HuH-7 (cell line): ENCODE results near the gene C12orf75.
"Not testable (repeated sequence)": the region's sequence is repeated elsewhere in the genome, so short reads cannot be mapped to it uniquely, and the experiment has no call there.

Experiments used
- DNase-seq: peaks from one replicate; pipeline ENCODE4 v3.0.0; 2011; ENCODE audit warnings: low spot score

Gene C12orf75

DNA sequence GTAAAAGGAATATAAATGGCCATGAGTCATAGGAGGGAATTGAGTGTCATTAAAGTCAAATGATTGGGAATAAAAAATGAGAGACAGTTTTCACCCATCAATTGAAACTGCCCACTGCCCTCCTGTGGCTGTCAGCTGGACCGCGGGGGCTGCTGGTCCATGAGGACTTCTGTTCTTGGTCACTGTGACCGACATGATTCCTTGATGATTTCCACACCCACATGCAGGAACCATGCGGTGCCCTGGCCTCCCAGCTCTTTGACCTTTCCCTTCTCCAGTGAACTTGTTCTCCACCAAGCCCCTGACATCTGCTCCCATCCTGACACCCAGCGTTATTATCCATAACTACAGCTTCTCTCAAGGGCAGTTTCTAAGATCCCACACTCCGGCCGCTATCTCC lies 48.4 kb downstream of the C12orf75 start:
- DNase-seq = peak; percentile 27

DNA sequence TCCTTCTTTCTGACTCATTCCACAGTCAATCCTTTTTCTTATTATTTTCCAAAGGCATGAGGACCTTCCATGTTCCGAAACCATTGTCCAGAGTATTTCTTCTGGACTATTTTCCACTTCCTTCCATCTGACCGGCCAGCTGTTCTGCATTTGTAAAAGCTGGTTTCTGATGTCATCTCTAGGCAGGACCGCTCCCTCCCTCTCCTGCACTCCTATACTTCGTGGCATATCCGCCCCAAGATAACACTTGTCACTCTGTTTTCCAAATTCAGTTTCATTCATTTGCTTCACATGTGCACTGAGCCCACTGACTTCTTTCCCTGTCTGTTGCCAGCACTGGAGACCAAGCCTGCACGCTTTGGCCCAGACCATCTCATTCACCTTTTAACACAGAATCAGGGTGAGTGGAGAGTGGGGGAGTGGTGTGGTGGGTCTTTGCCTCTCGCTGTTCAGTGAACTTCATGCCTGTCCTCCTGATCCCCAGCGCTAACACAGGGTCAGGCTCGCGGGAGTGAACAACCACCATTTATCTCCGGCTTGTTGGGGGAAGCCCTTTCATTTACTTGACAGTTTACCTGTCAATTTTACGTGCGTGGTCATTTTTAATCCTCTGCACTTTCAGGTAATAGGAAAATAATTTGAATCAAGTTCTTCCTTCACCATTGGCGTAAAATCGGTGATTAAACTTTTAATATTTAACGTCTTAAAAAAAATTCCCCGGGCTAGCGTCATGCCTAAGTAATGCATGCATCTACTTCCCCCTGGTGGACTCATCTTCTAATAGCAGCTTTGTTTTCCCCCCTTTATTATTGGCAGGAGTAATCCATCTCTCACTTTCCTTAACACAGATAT lies 52.5 kb downstream of the C12orf75 start:
- peak; percentile 57 for DNase-seq

DNA sequence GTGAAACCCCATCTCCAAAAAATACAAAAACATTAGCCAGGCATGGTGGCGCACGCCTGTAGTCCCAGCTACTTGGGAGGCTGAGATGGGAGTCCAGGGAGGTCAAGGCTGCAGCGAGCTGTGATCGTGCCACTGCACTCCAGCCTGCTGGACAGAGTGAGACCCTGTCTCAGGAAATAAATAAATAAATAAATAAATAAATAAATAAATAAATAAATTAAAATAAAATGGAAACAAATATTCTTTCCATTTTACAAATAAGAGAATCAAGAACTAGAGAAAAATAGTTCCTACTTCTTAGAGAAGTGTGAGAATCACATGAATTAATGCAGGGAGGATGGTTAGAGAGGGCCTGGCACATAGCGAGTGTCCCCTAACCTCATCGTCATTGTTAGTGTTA lies 53.7 kb downstream of the C12orf75 start:
- DNase-seq = no peak

DNA sequence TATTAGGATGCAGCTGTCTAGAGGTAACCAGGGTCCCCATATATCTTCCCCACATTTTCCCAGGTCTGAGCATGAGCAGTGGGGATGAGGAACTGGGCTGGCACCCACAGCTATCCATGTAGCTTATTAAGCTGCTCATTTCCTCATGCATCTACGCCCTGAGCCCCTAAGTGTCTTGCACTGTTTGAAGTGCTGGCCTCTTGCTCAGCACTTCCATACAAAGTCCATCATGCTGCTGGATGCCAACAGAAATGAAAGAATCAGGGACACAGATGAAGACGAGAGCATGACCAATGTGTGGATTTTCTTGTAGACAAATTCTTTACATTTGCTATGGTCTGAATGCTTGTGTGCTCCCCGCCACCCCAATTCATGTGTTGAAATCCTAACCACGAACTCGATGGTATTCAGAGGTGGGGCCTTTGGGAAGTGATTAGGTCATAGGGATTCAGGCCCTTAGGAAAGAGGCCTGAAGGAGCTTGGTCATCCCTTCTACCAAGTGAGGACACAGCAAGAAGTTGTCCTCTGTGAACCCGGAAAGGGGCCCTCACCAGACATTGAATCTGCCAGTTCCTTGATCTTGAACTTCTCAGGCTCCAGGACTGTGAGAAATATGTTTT lies 54.5 kb downstream of the C12orf75 start:
- no peak for DNase-seq

DNA sequence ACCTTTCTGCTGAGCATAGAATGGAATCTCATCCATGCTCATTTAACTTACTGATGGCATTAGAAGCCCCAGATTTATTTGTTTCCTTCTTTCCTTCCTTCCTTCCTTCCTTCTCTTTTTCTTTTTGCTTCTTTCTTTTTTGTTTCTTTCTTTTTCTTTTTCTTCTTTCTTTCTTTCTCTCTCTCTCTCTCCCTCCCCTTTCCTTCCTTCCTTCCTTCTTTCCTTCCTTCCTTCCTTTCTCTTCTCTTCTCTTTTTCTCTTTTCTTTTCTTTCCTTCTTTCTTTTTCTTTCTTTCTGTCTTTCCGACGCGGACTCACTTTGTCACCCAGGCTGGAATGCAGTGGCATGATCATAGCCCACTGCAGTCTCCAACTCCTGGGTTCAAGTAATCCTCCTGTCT lies 55.9 kb downstream of the C12orf75 start:
- DNase-seq = no peak

DNA sequence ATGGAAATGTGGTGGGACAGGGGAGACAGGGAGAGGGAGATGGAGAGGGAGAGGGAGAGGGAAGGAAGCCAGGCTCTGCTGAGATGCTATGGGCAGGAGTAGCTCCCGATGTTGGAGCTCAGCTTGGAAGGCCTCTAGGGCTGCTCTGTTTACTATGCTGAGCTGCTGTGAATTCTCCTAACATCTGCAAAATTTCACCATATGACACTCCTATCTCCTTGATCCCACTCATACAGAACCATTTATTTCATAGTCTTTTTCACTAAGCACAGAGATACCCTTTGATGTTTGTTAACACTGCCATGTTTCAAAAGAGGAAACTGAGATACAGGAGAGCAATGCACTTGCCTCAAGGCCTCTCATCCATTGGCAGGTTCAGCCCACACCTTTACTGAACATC lies 60.7 kb downstream of the C12orf75 start:
- no peak for DNase-seq

DNA sequence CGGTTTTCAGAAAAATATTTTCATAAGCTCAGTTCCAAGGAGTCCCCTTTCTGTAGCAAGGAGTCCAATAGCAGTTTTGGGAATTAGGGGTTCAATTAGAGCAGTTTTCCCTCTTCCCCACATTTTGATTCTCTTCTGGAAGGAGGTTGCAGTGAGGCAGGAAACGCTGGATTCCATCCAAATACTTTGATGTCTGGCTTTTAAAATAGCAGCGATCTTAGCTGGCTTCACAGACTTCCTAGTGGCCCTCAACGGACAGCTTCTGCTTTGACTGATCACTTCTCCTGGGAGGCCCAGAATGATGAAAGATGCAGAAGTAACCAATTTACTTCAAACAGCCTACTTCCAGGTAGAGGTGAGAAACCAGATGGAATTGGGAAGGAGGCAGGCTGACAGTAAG lies 63.1 kb downstream of the C12orf75 start:
- no peak for DNase-seq

DNA sequence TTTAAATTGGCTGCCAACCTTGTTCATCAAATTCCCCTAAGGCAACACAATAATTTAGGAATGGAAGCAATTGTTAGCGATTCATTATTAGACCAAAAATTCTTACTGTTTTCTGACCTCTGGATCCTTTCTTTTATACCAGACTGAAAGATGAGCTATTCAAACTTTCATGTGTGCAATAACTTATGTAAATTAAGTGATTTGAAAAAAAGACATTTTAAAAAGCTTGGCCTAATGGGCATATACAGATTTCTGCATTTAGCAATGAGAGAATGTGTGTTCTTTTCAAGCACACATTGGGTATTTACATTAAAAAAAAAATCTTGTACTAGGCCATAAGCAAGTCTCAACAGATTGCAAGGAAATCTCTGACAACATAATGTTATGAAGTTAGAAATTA lies 65.5 kb downstream of the C12orf75 start:
- no peak for DNase-seq

DNA sequence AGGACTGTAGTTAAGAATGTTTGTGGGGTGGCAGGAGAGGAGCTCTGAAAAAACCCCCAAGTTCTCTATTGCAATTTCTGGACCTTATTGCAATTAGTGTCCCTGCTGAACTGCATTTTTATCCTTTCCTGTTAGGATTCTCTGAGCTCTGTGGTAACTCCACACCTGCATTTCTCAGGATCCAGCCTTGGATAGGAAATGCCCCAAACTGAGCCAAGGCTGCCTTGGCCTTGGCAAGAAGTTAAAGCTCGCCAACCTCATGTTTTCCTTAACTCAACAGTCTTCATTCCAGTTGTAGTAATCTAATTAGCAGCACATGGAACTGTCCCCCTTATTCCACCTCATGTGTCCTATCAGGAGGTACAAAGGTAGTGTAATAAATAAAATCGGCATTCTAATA lies 66.5 kb downstream of the C12orf75 start:
- DNase-seq = no peak

DNA sequence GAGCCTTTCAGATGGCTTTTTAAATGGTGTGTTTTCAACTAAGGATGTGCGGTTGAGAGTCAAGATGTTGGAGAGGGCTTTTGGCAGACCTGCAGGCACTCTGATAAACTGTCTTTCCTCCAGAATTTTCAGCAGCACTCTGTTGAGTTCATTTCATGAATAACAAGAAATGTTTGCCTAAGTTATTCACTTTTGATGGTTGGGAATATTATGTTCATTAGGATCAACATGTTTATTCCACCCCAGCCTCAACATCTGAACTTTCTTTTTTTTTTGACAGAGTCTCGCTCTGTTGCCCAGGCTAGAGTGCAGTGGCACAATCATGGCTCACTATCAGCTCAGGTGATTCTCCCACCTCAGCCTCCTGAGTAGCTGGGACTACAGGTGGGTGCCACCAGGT lies 68.4 kb downstream of the C12orf75 start:
- DNase-seq = no peak

DNA sequence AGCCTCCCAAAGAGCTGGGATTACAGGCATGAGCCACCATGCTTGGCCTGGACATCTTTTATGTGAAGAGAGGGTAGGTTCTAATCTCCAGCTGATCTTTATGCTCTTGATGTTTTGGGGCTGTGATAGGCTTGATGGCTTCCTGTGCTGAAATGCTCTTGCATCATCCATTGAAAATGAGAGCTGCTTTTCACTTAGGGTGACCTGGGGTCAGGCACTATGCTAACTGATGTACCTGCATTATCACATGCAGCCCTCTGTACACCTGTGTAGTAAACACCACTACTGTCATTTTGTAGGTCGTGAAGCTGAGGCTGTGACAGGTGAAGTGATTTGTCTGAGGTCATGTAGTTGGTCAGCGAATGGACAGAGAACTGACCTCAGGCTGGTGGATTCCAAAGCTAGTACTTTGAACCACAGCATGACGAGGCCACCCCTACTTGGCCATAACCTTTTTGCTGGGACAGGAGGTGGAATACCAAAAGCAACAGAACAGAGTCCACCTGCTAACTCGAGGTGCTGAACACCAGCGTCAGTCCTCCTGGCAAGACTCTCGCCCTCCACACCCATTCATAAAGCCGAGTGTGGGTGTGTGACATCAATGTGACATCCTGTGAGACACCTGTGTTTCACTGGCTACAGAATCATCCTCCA lies 69.1 kb downstream of the C12orf75 start:
- no peak for DNase-seq

DNA sequence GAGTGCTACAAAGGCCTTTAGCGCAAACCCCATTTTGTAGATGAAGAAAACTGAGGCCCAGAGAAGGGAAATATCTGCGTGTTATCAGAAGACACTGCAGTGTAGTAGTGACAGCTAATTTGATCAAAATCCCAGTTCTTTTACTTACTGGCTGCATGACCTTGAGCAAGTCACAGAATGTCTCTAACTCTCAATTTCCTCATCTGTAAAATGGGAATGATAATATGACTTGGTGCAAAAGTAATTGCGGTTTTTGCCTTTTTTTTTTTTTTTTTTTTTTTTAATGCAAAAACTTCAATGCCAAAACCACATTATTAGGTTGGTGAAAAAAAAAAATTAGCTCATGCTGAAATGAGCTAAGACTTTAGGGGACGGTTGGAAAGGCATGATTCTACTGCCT lies 69.7 kb downstream of the C12orf75 start:
- no peak for DNase-seq

DNA sequence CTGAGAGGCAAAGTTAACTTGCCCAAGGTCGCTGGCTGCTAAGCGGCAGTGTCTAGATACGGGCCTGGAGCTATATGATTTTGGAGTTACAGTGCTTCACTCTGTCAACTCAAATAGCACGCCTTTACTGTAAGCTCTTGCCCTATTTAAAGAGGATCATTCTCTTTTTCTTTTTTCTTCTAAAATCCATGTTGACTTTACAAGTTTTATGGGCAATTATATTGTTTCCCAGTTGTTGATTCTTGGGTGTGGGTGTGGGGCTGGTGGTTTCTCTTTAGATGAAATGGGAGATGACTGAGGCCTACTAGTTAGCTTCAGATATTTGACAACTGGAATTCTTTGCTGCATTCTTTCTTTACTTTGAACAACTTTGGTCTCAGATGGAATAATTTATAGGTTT lies 70.7 kb downstream of the C12orf75 start:
- DNase-seq = no peak

DNA sequence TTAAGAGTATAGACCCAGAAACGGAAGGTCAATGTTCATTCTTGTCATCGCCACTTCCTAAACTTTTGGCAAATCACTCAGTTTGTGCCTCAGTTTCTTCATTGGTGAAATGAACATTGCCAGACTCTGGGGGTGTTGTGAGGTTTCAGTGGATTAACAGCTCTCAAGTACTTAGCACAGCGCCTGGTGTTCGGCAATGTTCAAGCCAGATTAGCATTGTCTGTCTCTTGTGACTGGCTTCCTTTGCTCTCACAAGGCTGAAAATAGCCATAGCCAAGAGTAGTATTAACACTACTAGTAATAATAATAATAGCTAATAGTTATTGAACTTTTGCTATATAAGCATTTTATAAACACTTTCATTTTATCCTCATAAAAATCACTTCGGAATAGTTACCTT lies 71.9 kb downstream of the C12orf75 start:
- DNase-seq = no peak

DNA sequence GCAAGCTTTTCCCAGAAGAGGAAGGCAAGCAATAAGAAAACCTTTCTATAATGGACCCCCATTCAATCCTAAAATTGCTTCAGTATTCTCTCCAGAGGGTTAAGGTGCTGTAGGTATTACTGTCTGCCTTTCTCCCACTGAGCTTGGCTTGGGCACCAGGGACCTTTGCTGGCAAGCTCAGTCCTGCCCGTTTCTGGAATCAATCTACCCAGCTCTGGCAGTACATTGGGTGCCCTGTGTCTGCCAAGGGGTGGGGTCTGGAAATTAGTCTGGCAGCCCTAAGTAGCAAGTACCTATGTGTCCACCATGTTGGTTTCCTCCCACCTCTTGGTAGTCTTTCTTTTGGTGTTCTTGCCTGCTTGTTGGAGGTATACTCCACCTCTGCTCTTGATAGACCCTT lies 72.6 kb downstream of the C12orf75 start:
- DNase-seq = no peak

DNA sequence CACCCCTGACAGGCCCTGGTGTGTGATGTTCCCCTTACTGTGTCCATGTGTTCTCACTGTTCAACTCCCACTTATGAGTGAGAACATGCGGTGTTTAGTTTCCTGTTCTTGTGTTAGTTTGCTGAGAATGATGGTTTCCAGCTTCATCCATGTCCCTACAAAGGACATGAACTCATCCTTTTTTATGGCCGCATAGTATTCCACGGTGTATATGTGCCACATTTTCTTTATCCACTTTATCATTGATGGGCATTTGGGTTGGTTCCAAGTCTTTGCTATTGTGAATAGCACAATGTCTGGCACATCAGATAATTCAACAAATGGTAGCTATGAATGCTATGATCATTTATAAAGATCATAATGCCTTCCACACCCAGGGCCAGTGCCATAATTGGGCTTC lies 73.6 kb downstream of the C12orf75 start:
- not testable (repeated sequence) for DNase-seq

DNA sequence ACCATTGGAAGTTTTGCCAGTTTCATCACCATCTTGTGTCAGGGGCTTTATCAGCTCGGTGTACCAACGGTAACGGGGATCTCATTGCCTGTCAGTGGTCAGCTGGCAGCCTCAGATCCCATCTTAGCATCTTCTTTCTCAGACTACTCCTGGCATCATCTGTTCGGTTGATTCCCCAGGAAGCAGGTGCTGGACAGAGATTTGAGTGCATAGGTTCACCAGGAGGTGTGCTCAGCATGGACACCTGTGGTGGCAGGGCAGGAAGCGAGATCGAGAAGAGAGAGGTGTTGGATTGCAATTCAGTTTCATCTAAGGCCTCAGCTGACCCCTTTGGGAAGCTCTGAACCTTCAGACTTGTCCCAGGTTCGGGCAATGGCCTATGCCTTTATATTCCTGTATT lies 76.0 kb downstream of the C12orf75 start:
- DNase-seq = no peak

DNA sequence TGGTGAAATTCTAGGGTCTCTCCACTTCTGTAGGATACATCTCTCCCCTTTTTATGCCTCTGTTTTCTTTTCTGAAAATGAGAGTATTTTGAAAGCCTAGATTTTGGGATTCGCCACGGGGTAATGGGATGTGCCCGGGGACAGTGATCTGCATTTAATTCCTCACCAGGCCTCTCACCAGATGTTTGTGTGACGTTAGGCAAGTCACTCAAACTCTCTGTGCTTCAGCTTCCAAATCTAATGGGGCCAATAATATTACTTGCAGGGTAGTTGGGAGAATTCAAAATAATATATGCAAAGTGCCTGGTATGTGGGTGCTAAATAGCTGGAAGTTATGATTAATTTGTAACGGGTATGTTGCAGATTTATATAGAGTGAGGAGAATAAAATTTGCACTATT lies 78.8 kb downstream of the C12orf75 start:
- no peak for DNase-seq

DNA sequence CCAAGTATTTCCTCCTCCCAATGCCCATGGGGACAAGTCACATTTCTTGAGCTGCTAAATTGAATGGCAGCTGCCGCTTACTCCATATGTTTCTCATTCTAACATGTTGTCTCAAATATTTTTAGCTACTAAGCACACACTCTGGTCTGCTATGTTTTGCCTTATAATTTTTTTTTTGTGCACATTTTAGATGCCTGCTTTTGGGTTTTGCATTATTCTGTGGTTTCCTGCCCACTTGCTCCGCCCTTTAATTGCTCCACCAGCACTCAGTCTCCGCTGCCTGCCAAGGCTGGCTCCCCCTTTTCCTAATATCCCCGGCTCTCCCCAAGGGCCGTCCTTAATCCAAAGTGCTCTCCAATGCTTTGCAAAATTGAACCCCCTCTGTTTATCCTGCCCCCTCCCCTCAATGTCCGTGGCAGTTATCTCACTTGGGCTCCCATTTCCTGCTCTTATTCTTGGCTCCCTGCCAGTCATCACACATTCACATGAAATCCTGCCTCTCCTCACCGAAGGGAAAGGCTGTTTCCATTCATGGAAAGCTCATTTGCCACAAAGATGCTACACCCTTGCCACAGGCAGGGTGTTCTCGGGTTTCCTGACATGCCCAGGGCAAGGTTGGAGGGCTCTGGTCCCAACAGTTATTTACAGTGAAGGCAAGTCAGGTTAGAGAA lies 79.4 kb downstream of the C12orf75 start:
- no peak for DNase-seq

DNA sequence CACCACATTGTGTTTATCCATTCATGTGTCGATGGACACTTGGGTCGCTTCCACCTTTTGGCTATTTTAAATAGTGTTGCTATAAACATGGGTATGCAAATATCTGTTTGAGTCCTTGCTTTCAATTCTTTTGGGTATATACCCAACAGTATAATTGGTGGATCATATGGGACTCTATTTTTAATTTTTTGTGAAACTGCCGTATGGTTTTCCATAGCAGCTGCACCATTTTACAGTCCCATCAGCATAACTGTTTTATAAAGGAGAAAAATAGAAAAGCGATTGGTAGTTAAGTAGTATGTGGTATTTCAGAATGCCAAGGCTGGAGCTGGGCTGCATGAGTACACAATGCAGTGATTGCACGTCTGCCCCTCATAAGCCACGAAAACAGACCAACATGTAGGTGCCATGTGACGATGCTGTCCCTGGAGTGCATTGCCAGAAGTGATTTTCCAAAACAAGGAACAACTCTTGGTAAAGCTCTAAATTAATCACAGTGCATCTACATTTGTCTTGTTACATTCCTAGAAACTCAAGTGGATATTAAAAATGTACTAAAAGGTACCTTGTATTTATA lies 83.5 kb downstream of the C12orf75 start:
- DNase-seq = no peak

DNA sequence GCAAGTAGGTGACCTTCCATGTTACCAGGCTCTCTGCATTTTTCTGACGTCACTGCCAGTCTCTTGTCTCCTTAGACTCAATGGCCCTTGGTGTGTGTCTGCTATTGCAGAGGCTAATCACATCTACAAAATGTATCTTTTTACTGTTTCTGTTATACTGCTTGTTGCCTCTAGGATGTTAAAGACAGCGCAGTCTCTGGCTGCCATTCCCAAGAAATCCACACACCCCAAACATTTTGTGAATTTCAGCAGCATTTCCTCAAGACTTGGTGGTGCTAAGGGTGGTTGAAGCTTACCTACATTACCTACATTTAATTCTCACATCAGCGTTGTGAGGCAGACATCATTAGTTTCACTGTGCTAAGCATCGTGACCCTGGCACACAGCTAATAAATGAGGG lies 87.2 kb downstream of the C12orf75 start:
- DNase-seq = no peak

DNA sequence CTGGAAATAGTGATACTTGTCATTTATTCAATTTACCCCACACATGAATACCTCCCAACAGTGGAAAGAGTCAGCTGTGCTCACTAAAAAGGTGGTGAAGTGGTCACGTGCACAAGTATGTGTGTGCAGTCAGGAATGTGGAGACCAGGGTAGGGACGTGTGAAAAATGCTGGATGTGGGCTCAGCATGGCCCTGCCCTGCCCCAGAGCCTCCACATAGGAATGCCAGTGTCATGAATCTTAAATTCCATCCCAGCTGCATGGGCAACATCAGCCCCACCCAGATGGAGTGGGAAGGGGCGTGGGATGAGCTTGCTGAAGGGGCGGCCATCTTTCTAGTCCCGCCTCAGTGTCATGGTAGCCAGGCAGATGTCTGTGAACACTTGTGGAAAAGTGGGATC lies 87.7 kb downstream of the C12orf75 start:
- no peak for DNase-seq
